ENCODE data around the gene TENT5C.

Gene TENT5C

GRCh38 chr1:117653732-117654492 lies 48.1 kb downstream of the TENT5C start:
- no peak overlapping the region for H3K4me3 ChIP-seq (ENCODE audit: low read depth, low read length)

GRCh38 chr1:117654493-117655219 lies 48.8 kb downstream of the TENT5C start:
- no peak overlapping the region for H3K4me3 ChIP-seq (ENCODE audit: low read depth, low read length)

DNA sequence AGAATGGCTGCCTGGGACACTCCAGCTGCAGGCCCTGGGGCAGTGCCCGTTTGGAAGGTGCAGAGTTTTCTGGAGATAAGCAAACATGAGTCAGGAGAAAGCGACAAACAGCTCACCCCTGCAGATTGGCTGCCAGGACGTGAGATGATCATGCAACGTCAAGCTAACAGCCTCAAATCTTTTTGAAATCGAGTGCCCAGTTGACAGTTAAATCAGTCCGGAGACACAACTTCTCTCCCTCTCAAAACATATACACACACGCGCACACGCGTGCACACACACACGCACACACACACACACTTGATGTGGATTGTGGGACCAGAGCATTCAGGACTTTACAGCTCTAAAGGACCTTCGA lies 49.4 kb downstream of the TENT5C start:
- H3K4me3 ChIP-seq (ENCODE audit: low read depth, low read length), result no peak overlapping the region

- no peak overlapping the region for H3K4me3 ChIP-seq (ENCODE audit: low read depth, low read length)
Measured at GRCh38 chr1:117656202-117656641, 50.4 kb downstream of the TENT5C start.

GRCh38 chr1:117657031-117657430 lies 51.2 kb downstream of the TENT5C start:
- no peak overlapping the region for H3K4me3 ChIP-seq (ENCODE audit: low read depth, low read length)

DNA sequence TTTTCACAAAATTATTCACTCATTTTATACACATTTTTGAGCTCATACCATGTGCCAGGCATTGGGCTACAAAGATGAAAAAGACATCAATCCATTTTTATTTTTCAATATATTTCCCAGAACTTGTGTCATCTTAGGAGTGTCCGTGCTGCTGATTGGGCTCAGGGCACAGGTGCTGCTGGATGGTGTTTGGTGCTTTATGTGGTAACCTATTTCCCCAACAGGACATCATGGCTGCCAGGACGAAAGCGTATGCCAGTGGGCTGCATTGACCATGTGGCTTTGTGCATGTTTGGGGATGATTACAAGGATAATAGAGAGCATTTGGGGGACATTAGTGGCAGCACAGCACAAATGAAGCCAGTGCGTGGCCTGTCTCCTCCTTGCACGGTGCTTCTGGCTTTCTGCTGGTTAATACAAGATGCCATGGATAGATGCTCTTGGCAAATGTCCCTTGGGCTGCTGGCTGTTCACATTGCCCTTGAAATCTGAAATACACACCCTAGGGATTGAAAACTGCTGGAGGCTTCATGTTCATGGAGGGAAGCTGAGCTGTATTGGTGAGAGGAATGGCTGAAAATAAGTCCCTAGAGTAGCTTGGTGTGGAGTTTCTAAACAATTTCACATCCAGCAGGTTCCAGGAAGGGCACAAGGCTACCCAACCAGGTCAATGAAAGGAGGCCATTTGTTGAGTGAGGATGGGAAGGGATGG lies 52.3 kb downstream of the TENT5C start:
- H3K4me3 ChIP-seq (ENCODE audit: low read depth, low read length), result no peak overlapping the region

GRCh38 chr1:117658676-117659075 lies 52.8 kb downstream of the TENT5C start:
- no peak overlapping the region for H3K4me3 ChIP-seq (ENCODE audit: low read depth, low read length)

GRCh38 chr1:117659550-117660270 lies 53.9 kb downstream of the TENT5C start:
- no peak overlapping the region for H3K4me3 ChIP-seq (ENCODE audit: low read depth, low read length)

DNA sequence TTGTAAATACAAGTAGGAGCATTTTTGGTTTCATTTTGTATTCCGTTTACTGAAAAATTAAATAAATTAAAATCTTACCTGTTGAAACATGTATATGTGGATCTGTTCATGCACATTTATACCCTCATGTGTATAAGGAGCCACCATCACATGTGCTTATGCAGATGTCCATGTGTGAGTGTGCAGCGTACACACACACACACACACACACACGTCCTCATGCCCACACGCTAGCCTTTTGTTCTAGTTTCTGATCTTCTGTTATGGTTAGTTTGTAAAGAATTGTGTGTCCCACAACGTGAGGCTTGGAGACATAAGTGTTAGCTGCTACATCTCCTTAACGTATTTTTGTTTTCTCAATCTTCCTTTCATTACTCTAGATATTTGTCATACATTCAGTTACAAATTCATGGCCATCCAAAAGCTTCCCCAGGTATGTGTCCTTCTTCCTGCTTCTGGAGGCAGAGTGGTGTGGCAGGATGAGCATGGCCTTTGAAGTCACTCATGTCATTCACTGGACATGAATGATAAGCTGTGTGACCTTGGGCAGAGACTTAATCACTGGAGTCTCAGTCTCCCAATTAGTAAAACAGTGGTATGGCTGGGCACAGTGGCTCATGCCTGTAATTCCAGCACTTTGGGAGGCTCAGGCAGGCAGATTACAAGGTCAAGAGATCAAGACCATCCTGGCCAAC lies 54.6 kb downstream of the TENT5C start:
- H3K4me3 ChIP-seq (ENCODE audit: low read depth, low read length), result no peak overlapping the region

DNA sequence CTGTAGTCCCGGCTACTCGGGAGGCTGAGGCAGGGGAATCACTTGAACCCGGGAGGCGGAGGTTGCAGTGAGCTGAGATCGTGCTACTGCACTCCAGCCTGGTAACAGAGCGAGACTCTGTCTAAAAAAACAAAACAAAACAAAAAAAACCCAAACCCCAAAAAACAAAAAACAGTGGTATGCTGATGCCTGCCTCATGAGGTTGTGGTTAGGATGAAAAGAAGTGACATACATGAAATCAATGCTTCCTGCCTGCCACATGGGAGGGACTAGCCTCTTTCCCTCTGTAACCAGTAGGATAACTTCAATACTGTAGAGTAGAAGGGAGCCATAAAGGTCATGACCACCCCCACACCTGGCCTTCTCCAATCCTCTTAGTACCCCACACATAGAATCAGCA lies 55.2 kb downstream of the TENT5C start:
- no peak overlapping the region for H3K4me3 ChIP-seq (ENCODE audit: low read depth, low read length)

- H3K4me3 ChIP-seq (ENCODE audit: low read depth, low read length), result no peak overlapping the region
Measured at GRCh38 chr1:117662667-117663066, 56.8 kb downstream of the TENT5C start.

DNA sequence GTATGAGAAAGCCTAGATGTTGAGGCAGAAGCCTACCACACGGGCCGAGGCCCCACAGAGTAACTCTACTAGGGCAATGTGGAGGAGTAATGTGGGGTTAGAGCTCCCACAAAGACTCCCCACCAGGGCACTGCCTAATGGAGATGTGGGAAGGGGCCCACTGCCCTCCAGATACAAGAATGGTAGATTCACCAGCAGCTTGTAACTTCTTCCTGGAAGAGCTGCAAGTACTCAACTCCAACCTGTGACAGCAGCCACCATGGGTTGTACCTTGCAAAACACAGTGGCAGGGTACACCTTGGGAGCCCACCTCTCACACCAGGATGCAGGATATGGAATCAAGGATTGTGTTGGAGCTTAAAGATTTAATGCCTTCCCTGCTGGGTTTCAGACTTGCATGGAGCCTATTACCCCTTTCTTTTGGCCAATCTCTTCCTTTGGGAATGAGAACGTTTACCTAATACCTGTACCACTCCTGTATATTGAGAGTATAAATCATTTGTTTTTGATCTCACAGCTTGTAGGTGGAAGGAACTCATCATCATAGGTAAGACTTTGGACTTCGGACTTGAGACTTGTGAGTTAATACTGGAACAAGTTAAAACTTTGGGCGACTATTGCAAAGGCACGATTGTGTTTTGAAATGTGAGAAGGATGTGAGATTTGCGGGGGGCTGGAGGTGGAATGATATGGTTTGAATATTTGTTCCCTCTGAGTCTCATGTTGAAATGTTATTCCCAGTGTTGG lies 57.5 kb downstream of the TENT5C start:
- H3K4me3 ChIP-seq (ENCODE audit: low read depth, low read length), result no peak overlapping the region

- H3K4me3 ChIP-seq (ENCODE audit: low read depth, low read length), result no peak overlapping the region
Measured at GRCh38 chr1:117664314-117664713, 58.5 kb downstream of the TENT5C start.

- no peak overlapping the region for H3K4me3 ChIP-seq (ENCODE audit: low read depth, low read length)
Measured at GRCh38 chr1:117665556-117666270, 59.9 kb downstream of the TENT5C start.

GRCh38 chr1:117669572-117669971 lies 63.7 kb downstream of the TENT5C start:
- no peak overlapping the region for H3K4me3 ChIP-seq (ENCODE audit: low read depth, low read length)

GRCh38 chr1:117670976-117671780 lies 65.3 kb downstream of the TENT5C start:
- H3K4me3 ChIP-seq (ENCODE audit: low read depth, low read length), result no peak overlapping the region

- no peak overlapping the region for H3K4me3 ChIP-seq (ENCODE audit: low read depth, low read length)
Measured at GRCh38 chr1:117671781-117672501, 66.1 kb downstream of the TENT5C start.

GRCh38 chr1:117672756-117673155 lies 66.9 kb downstream of the TENT5C start:
- no peak overlapping the region for H3K4me3 ChIP-seq (ENCODE audit: low read depth, low read length)
